HG03460 (cell line): Measurements from ENCODE around the gene UST.
"Not testable (repeated sequence)": the region's sequence is repeated elsewhere in the genome, so short reads cannot be mapped to it uniquely, and the experiment has no call there.

ENCODE experiments used
- ATAC-seq: cut with Tn5 transposase; IDR thresholded peaks from one replicate; pipeline ENCODE4 v1.9.1; 2021; ENCODE audit not compliant: unreplicated experiment

The UST gene

DNA sequence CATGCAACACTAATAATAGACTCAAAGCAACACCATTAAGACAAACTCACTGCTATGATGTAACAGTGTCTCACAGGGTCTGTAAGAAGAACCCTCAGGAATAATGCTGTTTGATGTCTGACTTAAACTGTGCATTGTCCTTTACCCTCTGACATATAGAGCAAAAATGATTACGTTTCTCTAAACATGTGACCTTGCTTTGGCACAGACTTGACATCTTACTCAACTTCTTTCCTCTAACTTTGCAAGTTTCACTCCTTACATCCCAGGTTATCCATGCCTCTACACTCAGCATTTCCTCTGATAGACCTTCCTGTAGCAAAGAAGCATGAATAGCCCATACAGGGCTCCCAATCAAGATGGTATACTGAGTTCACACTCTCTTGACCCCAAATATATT lies 252.7 kb downstream of the UST start:
- no peak for ATAC-seq

GRCh38 chr6:148999929-149000468 lies 253.2 kb downstream of the UST start:
- no peak for ATAC-seq

- no peak for ATAC-seq
These were observed 254.6 kb downstream of the UST start for GRCh38 chr6:149001422-149001821.

GRCh38 chr6:149003560-149003959 lies 256.7 kb downstream of the UST start:
- no peak for ATAC-seq

DNA sequence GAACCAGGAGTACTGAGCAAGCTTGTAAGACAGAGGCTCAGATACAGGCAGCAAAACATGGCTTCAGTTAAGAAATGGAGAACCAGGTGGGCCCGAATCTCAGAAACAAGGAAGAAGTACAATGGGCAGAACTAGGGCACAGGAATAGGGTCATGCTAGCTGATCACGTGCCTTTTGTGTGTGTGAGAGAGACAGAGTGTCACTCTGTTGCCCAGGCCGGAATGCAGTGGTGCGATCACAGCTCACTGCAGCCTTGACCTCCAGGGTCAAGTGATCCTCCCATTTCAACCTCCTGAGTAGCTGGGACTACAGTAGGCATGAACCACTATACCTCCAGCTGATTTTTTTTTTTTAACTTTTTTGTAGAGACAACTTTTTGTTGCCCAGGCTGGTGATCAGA lies 257.8 kb downstream of the UST start:
- no peak for ATAC-seq

- not testable (repeated sequence) for ATAC-seq
These were observed 259.4 kb downstream of the UST start for GRCh38 chr6:149006236-149006635.

GRCh38 chr6:149006671-149007070 lies 259.8 kb downstream of the UST start:
- ATAC-seq: no peak

GRCh38 chr6:149007846-149008245 lies 261.0 kb downstream of the UST start:
- ATAC-seq: no peak

DNA sequence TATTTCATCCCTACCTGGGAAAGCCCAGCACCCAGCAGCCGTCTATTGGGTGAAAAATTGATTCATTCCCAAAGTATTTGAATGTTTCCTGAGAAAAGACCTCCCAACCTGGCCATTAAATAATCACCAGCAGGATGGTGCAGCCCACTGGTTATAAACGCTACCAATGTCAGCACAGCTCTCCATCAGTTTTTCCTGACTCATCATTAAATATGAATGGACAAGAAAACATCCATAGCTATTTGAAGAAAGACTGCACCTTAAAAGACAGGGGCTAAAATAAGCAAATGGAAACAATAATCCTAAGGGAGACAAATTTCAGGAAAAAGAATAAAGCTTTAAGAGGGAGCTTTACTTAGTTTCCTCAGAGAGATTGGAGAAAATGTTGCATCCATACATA lies 261.9 kb downstream of the UST start:
- ATAC-seq: no peak

- ATAC-seq: no peak
These were observed 265.3 kb downstream of the UST start for GRCh38 chr6:149012040-149012545.

GRCh38 chr6:149013586-149014344 lies 266.9 kb downstream of the UST start:
- no peak for ATAC-seq

DNA sequence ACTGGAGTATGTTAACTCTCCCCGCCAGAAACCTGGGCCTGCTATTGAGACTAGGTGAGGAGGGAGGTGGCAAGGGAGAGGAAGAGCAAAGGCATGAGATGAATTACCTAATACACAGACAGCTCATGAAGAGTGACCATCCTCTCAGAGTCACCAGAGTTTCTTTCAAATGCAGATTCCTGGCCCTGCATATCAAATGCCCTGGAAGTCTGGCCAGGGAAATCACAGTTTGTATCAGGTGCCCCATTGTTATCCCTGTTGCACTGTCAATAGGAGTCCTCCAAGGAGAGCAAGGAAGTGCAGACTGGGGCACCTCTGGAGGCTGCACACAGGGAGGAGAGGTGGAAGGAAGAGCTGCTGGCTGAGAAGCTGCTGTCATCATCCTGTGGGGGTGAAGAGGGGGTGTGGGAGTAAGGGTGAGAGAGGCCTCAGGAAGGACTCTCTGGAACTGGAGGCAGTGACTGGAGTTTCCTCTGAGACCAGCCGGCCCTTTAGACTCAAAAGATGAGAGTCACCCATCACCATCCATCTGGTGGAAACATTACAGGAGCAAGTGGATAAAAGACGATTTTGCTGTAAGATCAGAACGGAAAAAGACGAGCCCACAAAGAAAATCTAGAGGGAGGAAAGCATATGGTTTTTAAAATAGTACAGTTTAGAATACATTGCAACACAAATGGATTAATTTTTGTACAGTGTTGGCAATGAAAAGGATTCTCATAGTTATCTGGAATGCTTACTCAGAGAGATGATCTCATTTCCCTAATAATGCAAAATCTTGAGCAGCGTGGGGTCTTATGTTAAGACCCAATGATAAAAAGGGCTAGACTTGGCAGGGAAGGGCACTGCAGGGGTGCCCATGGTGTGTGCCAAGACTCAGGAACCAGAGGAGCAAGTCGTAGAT lies 268.1 kb downstream of the UST start:
- ATAC-seq: no peak

- no peak for ATAC-seq
These were observed 269.0 kb downstream of the UST start for GRCh38 chr6:149015535-149016525.

DNA sequence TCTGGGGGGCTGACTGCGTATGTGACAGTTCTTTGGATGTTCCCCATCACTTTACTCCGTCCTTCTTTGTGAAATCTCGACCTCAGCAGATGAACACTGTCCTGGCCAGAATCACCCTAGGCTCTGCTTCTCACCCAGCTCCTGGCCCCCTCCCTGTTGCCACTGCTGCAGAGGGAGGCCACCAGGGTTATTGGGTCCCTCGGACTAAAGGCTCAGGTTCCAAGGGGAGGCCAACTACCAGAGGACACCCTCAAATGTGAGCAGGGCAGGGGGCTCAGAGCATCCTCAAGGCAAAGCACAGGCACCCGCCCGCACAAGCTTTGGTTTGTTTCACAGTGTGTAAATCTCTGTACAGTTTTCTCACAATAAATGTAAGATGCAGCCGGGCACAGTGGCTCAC lies 269.9 kb downstream of the UST start:
- no peak for ATAC-seq

- ATAC-seq: no peak
These were observed 273.5 kb downstream of the UST start for GRCh38 chr6:149020319-149020718.

- ATAC-seq: no peak
These were observed 277.5 kb downstream of the UST start for GRCh38 chr6:149024361-149024760.

GRCh38 chr6:149025061-149025460 lies 278.2 kb downstream of the UST start:
- ATAC-seq: no peak

GRCh38 chr6:149026530-149026942 lies 279.7 kb downstream of the UST start:
- no peak for ATAC-seq

DNA sequence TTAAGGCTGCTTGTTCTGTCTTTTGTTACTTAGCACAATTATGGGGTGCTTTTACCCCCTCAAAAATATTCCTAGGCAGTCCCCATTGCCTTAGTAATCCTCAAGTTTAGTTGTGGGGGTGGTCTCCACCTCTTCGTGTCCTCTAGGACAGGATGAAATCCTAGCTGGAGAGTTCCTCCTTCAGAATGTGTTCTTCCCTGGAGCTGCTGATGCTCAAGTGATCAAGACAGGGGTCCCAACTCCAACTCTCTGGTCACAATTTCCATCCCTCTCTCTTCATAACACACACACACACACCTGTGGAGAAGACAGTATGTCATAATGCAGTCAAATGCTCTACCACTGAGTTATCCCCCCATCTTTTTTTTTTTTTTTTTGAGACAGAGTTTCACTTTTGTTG lies 280.7 kb downstream of the UST start:
- ATAC-seq: no peak

- ATAC-seq: no peak
These were observed 282.1 kb downstream of the UST start for GRCh38 chr6:149028767-149029405.
